Posterior vena cava (tissue), 2 donors: Measurements from ENCODE around the gene CRY2. TPM values are rescaled to one million over a fixed set of nuclear protein-coding genes. Genes with fewer than 3 reads are reported as not detected.
"Not testable (repeated sequence)": the region's sequence is repeated elsewhere in the genome, so short reads cannot be mapped to it uniquely, and the experiment has no call there.

ENCODE experiments used
- DNase-seq: peaks from one replicate; pipeline ENCODE4 v3.0.0-alpha.2; 2020; ENCODE audit warnings: low spot score
- intact Hi-C, 2 donors: fragments of 100-400 bp; cut with DNase I; formaldehyde crosslinking; loops; one replicate each; pipeline versions ENCODE4 v1.14.1 to v1.14.2; 2022 to 2023
- total RNA-seq, 2 donors: library from RNA; stranded (reverse); fragmentation: NEBNext Ultra II Directional; extraction: Animal tissue kit (Norgen Biotek cat#: 25700); gene quantifications; one replicate each; pipeline ENCODE4 v1.2.1, GENCODE V29; 2021
- donor health status: DM: yes; HTN: yes; CAD: no.
- donor health status: DM: yes; HTN: yes; CAD: no.

Gene CRY2
- total RNA-seq, 2 donors from 2014 or later = 32.2 to 49.5 TPM

DNA sequence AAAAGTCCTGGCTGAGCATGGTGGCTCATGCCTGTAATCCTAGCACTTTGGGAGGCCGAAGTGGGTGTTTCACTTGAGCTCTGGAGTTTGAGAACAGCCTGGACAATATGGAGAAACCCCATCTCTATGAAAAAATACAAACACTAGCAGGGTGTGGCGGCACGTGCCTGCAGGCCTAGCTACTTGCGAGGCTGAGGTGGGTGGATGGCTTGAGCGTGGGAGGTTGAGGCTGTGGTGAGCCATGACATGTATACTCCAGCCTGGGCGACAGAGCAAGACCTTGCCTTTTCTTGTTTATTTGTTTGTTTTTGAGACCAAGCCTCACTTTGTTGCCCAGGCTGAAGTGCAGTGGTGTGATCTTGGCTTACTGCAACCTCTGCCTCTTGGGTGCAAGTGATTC, 8.1 kb upstream of the CRY2 start:
- no peak for DNase-seq
- intact Hi-C loops = no loop called here

GRCh38 chr11:45840251-45840650, 7.0 kb upstream of the CRY2 start:
- DNase-seq, intact Hi-C loops: not testable (repeated sequence)

DNA sequence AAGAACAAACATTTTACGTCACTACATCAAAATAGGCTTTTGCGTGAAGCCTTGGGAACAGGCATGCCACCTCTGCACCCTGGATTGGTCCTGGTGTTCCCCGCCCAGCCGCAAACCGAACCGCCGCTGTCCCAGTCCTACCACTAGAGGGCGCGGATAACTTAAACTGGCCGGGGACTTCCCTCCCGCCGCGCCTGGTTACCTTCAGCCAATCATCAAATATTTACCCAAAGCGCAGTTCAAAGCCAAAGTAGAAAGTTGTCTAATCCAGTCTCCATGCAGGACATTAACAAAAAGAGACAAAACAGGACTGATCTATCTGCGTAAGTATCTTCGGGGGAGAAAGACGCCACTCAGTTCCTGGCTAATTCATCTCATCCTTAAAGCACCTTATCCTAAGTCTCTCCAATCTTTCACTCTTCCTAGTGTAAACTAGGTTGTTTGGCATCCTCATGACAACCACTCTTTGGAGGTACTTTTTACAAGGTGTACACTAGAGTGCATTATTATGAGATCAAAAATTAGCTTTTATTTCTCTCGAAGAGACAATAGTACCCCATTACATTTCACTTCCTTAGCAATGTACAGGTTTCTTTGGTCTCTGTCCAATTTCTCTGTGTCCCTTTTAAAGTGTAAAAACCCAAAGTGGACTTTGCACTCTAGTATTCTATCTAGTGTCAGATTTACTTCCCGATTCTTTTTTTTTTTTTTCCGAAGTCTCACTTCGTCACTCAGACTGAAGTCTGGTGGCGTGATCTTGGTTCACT, 3.9 kb upstream of the CRY2 start:
- DNase-seq = peak; percentile 96
- intact Hi-C loops = no loop called here

DNA sequence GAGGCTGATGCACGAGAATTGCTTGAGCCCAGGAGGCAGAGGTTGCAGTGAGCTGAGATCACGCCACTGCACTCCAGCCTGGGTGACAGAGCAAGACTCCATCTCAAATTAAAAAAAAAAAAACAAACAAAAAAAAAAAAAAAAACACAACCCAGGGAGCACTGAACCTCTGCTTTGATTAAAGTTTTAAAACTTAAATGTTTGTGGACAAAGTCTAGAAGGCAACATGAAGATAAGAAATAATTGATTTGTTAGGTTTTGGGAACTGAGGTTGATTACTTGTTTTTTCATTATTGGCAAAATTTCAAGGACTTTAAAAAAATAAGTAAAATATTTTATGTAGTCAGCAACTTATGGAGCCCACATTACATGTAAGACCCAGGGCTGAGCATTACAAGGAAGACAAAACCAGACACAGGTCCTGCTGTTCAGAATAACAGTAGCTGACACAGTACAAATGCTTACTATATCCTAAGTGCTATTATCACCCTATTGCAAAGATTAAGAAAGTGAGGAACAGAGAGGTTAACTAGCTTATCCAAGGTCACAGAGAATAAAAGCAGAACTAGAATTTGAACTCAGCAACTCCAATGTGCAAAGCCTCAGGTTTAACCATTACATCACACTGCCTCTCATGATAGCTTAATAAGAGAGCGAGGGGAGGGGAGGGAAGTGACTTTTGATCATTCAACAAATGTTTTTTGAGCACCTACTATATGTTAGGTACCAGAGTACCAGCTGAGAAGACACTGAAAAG, 2.3 kb upstream of the CRY2 start:
- intact Hi-C loops = no loop called here
- no peak for DNase-seq

DNA sequence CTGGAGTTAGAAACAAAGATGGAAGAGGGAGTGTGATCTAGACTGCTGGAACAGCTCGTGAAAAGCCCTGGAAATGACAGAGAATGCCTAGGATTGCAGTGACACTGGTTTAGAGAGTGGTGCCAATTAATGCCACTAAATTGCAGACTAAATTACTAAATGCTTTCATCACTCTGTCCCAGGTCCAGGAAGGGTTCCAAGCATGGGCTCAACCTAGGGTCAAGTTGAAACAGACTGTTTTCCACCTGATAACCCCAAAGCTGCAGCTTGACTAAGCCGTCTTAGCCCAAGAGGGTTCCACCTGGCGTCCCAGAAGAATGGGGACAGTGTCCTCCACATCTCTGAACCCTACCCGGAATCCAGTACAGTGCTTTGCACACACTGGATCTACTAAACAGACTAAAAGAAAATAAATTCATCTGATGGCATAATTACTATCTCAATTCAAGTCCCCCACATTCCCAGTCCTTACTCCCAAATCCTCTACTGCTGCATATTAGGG, 1.1 kb upstream of the CRY2 start:
- no peak for DNase-seq
- intact Hi-C loops = no loop called here

DNA sequence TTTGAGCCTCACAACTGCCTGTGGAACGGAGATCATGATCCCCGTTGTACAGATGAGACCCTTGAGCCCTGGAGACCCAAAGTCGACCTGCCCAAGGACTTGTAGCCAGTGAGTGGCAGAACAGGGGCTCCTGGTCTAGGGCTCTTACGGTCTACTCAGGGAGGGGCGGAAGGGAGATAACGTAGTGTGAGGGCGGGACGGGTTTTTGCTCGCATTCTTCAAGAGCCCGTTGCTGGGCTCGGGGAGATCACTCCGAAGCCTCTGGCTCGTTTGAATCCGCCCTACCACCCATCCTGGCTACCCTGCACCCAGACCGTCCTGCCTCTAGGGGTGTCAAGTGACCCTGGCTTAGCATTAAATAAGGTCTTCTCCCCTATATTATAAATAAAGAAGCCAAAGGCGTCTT, 639 bp downstream of the CRY2 start:
- intact Hi-C loops = no loop called here
- DNase-seq = peak; percentile 87

GRCh38 chr11:45848654-45849081, 1.4 kb downstream of the CRY2 start:
- intact Hi-C loops = no loop called here

DNA sequence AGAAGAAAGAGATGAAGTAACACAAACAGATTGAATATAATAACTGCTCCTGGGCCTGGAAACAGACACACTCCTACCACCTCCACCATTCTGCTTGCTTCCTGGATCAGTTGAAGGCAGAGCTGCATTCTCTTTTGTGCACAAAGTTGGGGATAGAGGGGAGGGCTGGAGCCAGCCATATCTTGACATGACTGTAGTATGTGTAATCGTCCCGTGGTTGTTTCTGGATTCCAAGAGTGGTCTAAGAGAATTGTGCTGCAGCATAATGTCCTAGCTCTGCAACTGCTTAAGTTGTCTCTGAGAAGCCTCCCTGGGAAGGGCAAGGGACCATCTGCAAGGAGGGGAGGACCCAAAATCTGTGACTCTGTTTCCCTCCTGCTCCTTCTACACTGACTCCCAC, 3.2 kb downstream of the CRY2 start:
- intact Hi-C loops = no loop called here
- no peak for DNase-seq

More at GRCh38 chr11:45848654-45849081, 1.4 kb downstream of the CRY2 start:
- DNase-seq = no peak

- intact Hi-C loops = no loop called here
- DNase-seq = no peak
Observed at GRCh38 chr11:45851228-45851627, 4.0 kb downstream of the CRY2 start.

DNA sequence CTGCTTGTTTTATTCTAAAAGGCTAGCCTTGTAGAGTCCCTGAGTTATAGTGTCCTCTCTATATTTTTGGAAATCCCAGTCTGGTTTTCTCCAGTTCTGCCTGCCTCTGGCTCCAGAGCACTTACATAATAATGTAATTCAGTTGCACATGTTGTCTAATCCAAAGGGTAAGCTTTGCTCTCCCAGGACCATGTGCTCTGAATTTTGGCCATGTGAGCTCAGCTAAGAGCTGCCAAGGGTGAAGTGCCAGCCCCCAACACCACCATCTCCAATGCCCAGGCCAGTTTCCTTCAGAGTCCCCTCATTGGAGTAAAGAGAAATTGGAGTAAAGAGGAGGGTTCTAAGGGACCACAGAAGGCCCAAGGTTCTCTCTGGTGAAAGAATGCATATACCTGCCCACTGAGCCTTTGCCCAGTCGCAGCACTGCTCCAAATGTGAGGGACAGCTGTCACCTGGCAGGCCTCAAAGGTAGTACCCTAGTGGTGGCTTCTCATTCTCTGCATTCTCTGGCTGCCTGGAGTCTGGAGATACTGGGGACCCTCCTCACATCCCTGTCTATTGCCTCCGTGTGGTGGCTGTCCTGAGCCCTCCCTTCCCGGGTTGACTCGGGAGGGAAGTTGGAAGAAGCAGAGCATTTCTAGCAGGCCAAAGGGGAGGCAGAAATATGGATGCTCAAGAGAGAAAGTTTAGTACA, 4.9 kb downstream of the CRY2 start:
- intact Hi-C loops = no loop called here
- no peak for DNase-seq

GRCh38 chr11:45852712-45853101, 5.4 kb downstream of the CRY2 start:
- intact Hi-C loops = no loop called here
- no peak for DNase-seq

DNA sequence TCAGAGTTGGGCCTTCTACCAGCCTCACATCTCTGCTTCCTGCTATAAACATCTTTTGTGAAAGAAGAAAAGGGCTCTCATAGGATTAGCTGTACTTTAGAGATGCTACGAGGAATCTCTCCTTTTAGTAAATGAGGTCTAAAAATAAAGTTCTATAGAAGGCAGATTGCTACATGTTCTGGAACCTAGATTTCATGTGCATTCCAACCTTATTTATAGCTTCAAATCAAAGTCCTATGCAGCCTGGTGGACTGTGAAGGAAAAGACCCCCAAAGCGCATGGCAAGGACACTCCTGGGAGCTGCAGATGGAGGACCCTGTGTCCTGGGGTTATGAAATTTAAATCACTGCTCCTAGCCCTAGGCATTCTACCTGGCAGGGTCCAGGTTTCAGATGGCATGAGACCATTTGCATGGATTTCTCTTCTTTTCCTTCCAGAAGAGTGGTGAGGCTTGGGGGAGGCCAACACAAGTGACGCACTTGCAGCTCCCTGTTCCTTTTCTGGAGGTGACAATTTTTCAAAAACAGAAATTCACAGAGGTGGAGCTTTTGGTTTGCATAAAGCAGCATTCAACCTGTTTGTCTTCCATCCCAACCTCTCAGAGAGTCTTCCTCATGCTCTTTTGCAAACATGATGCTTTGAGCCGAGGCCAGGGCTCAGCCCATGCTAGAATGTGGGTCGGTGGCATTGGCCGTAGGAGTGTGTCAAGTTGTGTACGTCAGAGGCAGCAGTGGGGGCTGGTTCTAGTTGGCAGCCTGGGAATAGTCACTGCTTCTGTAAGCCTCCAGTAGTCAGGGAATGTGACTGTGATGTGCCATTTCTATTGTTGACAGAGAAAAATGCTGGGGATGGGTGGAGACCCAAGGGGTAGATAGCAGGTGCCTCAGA, 6.3 kb downstream of the CRY2 start:
- intact Hi-C loops = no loop called here
- no peak for DNase-seq

DNA sequence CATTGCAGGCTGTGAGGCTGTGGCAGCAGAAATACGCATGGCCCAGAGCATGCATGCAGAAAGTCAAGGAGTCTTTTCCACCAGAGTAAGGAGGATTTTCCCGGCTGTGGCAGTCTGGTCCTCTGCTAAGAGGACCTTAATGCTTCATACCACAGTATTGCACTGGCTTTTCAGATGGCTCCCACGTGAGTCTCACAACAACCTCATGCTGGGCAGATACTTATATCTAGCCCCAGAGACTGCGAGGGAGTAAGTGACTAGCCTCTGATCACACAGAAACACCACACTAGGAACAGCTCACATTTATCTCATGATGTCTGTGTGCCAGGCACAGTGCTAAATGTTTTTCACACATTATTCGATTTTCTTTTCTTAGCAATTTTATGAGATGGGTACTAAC, 8.0 kb downstream of the CRY2 start:
- no peak for DNase-seq
- intact Hi-C loops = no loop called here

GRCh38 chr11:45856044-45856468, 8.8 kb downstream of the CRY2 start:
- DNase-seq = no peak
- intact Hi-C loops = no loop called here

DNA sequence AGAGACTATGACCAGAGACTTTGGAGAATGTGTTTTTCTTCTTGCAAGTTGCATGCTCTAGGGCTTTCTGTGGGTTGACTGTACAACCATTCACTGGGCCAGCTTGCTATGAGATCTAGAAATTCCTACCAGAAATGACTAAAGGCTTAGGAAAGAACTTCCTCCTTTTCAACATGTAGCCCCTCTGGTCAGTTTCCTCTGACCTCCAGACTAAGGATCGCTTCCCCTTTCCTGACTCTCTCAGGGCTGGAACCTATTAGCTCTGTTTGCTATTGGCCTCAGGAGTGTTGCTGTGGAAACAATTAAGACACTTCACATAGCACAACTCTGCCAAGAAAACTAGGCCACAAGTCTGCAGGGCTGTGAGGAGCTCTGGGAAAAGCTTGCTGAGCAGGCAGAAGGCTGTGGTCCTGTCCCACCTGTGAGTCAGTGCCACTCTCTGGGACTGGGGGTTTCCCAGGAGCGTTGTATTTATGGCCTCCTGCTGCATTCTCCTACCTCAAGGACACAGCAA, 10.7 kb downstream of the CRY2 start:
- intact Hi-C loops = no loop called here
- DNase-seq = peak; percentile 87

DNA sequence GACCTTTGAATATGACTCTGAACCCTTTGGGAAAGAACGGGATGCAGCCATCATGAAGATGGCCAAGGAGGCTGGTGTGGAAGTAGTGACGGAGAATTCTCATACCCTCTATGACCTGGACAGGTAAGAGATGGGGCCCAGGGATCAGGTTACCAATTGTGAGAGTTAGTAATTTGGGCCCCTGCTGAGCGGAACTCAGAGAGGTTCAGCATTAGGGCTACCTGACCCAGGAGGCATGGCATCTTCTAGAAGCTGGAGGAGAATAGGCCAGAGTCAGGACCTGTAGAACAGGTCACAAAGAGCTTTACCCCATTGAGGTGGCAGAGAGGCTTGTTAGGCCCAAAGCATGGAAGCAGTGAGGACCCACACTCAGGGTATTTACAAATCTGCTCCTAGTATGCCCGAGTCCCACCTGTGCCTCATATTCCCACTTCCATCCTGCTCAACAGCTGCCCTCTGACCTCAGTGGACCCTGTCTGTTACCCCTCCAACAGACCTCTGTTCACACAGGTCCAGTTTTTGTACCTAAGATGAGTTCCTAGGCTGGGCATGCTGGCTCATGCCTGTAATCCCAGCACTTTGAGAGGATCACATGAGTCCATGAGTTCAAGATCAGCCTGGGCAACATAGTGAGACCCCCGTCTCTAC, 11.6 kb downstream of the CRY2 start:
- intact Hi-C loops = no loop called here
- DNase-seq = no peak

DNA sequence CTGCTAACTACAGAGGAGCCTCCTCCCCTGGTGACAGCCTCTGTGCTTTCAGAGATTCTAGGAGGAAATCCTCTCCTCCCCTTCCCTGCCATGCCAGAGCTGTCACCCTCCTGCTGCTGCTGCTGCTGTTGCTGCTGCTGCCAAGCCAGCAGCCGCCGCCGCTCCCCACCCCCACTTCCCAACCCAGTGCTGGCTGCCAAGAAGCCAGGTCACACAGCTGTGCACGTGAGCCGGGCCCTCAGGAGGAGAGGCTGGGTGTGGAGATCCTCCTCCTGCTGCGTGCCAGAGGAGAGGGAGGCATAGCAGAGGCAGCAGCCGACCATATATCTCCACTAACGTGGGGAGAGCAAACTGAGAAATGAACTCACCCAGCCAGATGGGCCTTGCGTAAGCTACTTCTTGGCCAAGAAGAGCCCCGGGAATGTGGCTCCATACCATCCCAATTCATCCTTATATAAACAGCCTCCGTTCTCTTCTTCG, 12.4 kb downstream of the CRY2 start:
- intact Hi-C loops = no loop called here

GRCh38 chr11:45860348-45860747, 13.1 kb downstream of the CRY2 start:
- intact Hi-C loops = no loop called here
- DNase-seq = no peak

More for the DNA sequence above, 12.4 kb downstream of the CRY2 start:
- peak; percentile 97 for DNase-seq
